Nucleus accumbens (tissue), 56 donors: Measurements from ENCODE around the gene STX17.
"Not testable (repeated sequence)": the region's sequence is repeated elsewhere in the genome, so short reads cannot be mapped to it uniquely, and the experiment has no call there.

Source experiments
- DNase-seq, 56 donors: peaks; one replicate each; lab custom pipeline; 2025; lab: John Stamatoyannopoulos, UW

Gene STX17

GRCh38 chr9:99906403-99907207 is at the start of gene STX17:
Gene STX17 (plus strand): TSS chr9:99906654. CDS start chr9:99915240, 8,586 bp downstream.
- peak in 53 of 56 donors; percentile 26 to 89 (median 71) for DNase-seq

- DNase-seq = not testable (repeated sequence)
These were observed 48.9 kb upstream of the STX17 start for GRCh38 chr9:99857576-99857975.

- no peak for DNase-seq
These were observed 48.4 kb upstream of the STX17 start for GRCh38 chr9:99858087-99858486.

- peak in 2 of 56 donors; percentile 1 to 2 for DNase-seq
These were observed 47.0 kb upstream of the STX17 start for GRCh38 chr9:99859243-99859980.

GRCh38 chr9:99860266-99860665 is 46.2 kb upstream of the STX17 start:
- DNase-seq = no peak

GRCh38 chr9:99863955-99864354 is 42.5 kb upstream of the STX17 start:
- no peak for DNase-seq

- no peak for DNase-seq
These were observed 40.1 kb upstream of the STX17 start for GRCh38 chr9:99866398-99866797.

- DNase-seq = no peak
These were observed 38.9 kb upstream of the STX17 start for GRCh38 chr9:99867536-99867935.

GRCh38 chr9:99867968-99868367 is 38.5 kb upstream of the STX17 start:
- DNase-seq = no peak

GRCh38 chr9:99868845-99869244 is 37.6 kb upstream of the STX17 start:
- DNase-seq = no peak

- no peak for DNase-seq
These were observed 36.3 kb upstream of the STX17 start for GRCh38 chr9:99870126-99870525.

- DNase-seq = no peak
These were observed 32.9 kb upstream of the STX17 start for GRCh38 chr9:99873531-99873930.

- DNase-seq = no peak
These were observed 32.4 kb upstream of the STX17 start for GRCh38 chr9:99873943-99874584.

GRCh38 chr9:99876190-99876589 is 30.3 kb upstream of the STX17 start:
- DNase-seq = no peak

GRCh38 chr9:99878651-99879050 is 27.8 kb upstream of the STX17 start:
- no peak for DNase-seq

- DNase-seq = no peak
These were observed 24.7 kb upstream of the STX17 start for GRCh38 chr9:99881769-99882168.

- DNase-seq = no peak
These were observed 20.7 kb upstream of the STX17 start for GRCh38 chr9:99885747-99886146.

GRCh38 chr9:99889120-99889519 is 17.3 kb upstream of the STX17 start:
- no peak for DNase-seq

- DNase-seq = peak in 1 of 56 donors; percentile 1
These were observed 11.6 kb upstream of the STX17 start for GRCh38 chr9:99894826-99895225.

GRCh38 chr9:99895510-99895909 is 10.9 kb upstream of the STX17 start:
- DNase-seq = no peak

- no peak for DNase-seq
These were observed 10.3 kb upstream of the STX17 start for GRCh38 chr9:99896119-99896518.
